GM19025 (cell line): ENCODE measurements around the gene NIPA2.

Experiments
- ATAC-seq: cut with Tn5 transposase; IDR thresholded peaks from one replicate; pipeline ENCODE4 v1.9.1; 2021; ENCODE audit warnings: mild to moderate bottlenecking, low read depth, moderate library complexity; ENCODE audit not compliant: unreplicated experiment

Gene NIPA2

DNA sequence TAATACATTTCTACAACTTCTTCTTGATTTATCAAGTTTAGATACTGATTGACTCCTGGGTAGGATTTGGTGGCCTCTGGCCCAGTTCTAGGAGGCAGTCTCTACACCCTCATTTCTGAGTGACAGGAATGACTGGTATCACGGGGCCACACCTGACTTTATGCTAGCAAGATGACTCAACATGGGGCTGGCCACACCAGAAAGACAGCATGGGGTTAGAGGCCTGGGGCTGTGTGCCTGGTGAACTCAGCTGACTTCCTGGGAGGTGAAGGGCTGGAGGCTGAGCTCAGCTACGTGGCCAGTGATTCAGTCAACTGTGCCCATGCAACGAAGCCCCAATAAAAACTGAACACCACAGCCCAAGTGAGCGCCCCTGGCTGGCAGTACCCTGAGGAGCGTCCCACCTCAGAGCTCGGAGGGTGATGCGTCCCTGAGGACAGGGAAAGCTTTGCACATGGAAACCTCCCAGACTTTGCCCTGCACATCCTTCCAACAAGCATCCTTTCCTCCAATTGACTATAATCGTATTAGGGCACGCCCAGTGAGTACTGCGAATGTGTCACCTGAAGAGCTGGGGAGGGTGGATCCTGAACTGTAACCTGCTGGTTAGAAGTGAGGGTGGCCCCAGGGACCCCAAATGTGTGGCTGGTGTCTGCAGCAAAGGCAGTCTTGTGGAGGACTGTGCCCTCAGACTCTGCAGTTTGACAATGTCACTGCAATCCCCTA is 57.2 kb downstream of the NIPA2 start:
- ATAC-seq = peak; percentile 82

DNA sequence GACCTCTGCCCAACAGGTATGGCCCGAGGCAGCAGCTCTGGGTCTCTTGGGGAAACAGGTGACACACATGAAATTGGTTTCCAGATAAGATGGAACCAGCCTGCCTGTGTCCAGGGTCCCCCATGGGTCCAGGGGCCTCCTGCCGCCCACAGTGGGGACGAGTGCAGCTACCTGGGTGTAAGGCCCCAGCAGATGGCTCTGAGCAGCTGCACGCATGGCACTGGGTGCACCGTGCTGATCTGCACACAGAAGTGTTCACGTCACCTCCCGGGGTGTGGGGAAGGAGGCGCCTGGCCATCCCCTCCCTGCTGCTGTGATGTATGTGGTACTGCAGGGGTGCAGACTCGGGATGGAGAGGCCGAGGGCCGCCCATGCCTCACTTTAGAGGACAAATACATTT is 63.6 kb downstream of the NIPA2 start:
- ATAC-seq = no peak

DNA sequence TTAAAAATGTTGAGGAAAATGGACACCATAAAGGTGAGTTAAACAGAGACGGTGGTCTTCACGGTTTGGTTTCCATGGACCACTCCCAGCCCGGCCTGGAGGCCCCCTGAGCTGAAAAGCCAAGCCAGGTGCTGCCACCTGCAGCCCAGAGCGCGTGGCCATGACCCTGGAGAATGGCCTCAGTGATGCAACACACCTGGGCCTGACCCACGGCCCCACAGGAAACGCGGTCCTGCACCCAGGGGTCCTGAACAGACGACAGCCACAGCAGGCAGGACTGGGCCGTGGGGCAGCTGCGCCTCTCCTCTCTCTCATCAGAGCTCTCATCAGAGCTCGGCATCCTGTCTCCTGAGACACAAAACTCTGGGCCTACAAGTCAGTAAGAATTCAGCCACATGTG is 64.1 kb downstream of the NIPA2 start:
- ATAC-seq = no peak

GRCh38 chr15:22902981-22903380 is 64.5 kb downstream of the NIPA2 start:
- no peak for ATAC-seq

DNA sequence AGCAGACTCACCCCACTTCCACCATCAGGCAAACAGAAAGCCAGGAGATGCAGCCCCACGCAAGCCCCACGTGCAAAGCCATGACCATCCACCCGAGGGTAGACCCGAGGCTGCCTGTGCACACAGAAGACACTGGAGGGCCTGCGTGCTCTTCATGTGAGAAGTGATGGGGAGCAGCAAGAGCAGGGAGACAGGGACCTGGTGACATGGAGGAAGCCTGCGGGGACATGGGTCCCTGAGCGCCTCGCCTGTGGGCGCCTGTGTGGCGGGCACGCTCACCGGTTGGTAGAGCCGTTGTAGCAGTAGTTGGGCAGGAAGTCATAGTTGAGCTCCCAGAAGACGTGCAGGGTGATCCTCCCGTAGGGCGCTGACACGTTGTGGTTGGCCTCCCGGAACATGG is 65.0 kb downstream of the NIPA2 start:
- ATAC-seq = no peak

- ATAC-seq = no peak
Measured at GRCh38 chr15:22903961-22904534, 65.6 kb downstream of the NIPA2 start.

DNA sequence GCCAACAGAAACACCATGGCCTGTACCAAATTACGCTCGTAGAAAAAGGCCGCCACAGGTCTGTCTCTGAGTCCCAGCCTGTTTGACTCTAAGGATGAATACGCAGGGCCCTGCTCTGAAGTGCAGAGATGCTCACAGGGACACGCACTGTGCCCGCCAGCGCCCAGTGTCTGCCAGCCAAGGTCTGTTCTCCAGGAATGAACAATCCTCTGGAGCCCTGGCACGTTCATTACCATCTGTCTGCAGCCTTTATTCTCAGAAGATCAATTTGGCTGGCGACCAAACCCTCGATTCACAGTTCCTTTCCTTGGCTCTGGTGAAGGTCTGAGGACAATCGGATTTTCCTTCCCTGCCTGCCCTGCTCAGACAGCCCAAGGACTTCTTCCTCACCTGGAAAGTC is 66.3 kb downstream of the NIPA2 start:
- no peak for ATAC-seq

- ATAC-seq = no peak
Measured at GRCh38 chr15:22907161-22907950, 68.9 kb downstream of the NIPA2 start.

GRCh38 chr15:22908830-22909229 is 70.4 kb downstream of the NIPA2 start:
- no peak for ATAC-seq

GRCh38 chr15:22911306-22911705 is 72.8 kb downstream of the NIPA2 start:
- ATAC-seq = no peak

DNA sequence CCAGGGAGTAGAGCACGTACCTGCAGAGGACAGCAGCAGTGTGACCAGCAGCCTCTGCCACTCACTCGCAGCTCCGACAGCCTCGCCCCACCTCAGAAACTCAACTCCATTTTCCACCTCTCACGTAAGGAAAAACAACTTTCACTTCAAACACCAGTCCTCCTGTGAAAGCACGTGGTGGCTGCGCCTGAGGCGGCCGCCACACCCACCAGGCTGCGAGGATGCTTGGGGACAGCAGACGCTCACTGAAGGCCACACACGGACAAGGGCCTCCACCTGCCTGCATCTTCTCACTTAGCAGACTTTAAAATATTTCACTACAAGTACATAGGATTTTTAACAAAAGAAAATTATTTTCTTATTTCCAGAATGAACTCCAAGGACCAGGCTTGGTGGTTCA is 73.8 kb downstream of the NIPA2 start:
- no peak for ATAC-seq

- ATAC-seq = no peak
Measured at GRCh38 chr15:22913646-22914380, 75.3 kb downstream of the NIPA2 start.

- ATAC-seq = no peak
Measured at GRCh38 chr15:22915866-22916515, 77.5 kb downstream of the NIPA2 start.

GRCh38 chr15:22916606-22917350 is 78.3 kb downstream of the NIPA2 start:
- ATAC-seq = no peak

- no peak for ATAC-seq
Measured at GRCh38 chr15:22917556-22917955, 79.1 kb downstream of the NIPA2 start.
